IMR-90 (cell line): ENCODE measurements around the gene CLTCL1.

ENCODE experiments used
- BHLHE40 ChIP-seq: fragments of 150-350 bp; IDR thresholded peaks from 2 replicates; pipeline ENCODE4 v1.6.1; 2016; ENCODE audit warnings: mild to moderate bottlenecking, low read depth, low read length
- CTCF ChIP-seq: conservative IDR thresholded peaks from 2 replicates; pipeline ENCODE4 v1.5.1; 2012; ENCODE audit warnings: mild to moderate bottlenecking, low read depth, low read length, improper control_type of control experiment
- ELK1 ChIP-seq: fragments of 150-350 bp; IDR thresholded peaks from 2 replicates; pipeline ENCODE4 v1.6.1; 2016; ENCODE audit warnings: low read depth, mild to moderate bottlenecking, low read length, moderate library complexity, borderline replicate concordance
- MAFK ChIP-seq: IDR thresholded peaks from 2 replicates; pipeline ENCODE4 v1.6.1; 2012; ENCODE audit warnings: low read depth, low read length, improper control_type of control experiment
- MXI1 ChIP-seq: IDR thresholded peaks from 2 replicates; pipeline ENCODE4 v1.6.1; 2012; ENCODE audit warnings: low read depth, mild to moderate bottlenecking, low read length, moderate library complexity, borderline replicate concordance
- NFE2L2 ChIP-seq: fragments of 150-350 bp; IDR thresholded peaks from 2 replicates; pipeline ENCODE4 v1.6.1; 2016; ENCODE audit warnings: low read depth, mild to moderate bottlenecking, low read length
- POLR2A ChIP-seq: IDR thresholded peaks from 2 replicates; pipeline ENCODE4 v1.6.1; 2012; ENCODE audit warnings: mild to moderate bottlenecking, low read depth, low read length
- RAD21 ChIP-seq: IDR thresholded peaks from 2 replicates; pipeline ENCODE4 v1.6.1; 2012; ENCODE audit warnings: low read length, improper control_type of control experiment
- RCOR1 ChIP-seq: IDR thresholded peaks from 2 replicates; pipeline ENCODE4 v1.6.1; 2012; ENCODE audit warnings: mild to moderate bottlenecking, low read length, improper control_type of control experiment; ENCODE audit not compliant: insufficient replicate concordance
- RFX5 ChIP-seq: IDR thresholded peaks from 2 replicates; pipeline ENCODE4 v1.8.0; 2012; ENCODE audit warnings: low read depth, mild to moderate bottlenecking, low read length, moderate library complexity

GRCh38 chr22:19130959-19131684 lies 160.4 kb downstream of the CLTCL1 start, which contains the start of gene TSSK2:
- TF ChIP-seq NFE2L2 (no peak), CTCF (no peak), POLR2A (no peak), RCOR1 (no peak), ELK1 (no peak), MXI1 (no peak), BHLHE40 (no peak), MAFK (no peak), RFX5 (no peak), RAD21 (no peak)
